Muscle of leg (tissue), 11 donors: ENCODE measurements around the gene STUM. TPM values are rescaled to one million over a fixed set of nuclear protein-coding genes. Genes with fewer than 3 reads are reported as not detected.

Experiments
- DNase-seq: peaks from one replicate; pipeline ENCODE4 v3.0.0; 2013
- H3K27ac ChIP-seq: one replicate; pipeline ENCODE4 v1.5.1; 2013; ENCODE audit warnings: mild to moderate bottlenecking, low read length, control low read depth
- H3K27me3 ChIP-seq: one replicate; pipeline ENCODE4 v1.6.1; 2013; ENCODE audit warnings: low read length; ENCODE audit not compliant: control insufficient read depth, insufficient read depth
- H3K36me3 ChIP-seq: one replicate; pipeline ENCODE4 v1.6.1; 2013; ENCODE audit warnings: low read length; ENCODE audit not compliant: control insufficient read depth, insufficient read depth
- H3K4me1 ChIP-seq: one replicate; pipeline ENCODE4 v1.6.1; 2013; ENCODE audit warnings: low read length; ENCODE audit not compliant: control insufficient read depth, insufficient read depth
- H3K4me3 ChIP-seq: one replicate; pipeline ENCODE4 v1.5.1; 2013; ENCODE audit warnings: low read length, control low read depth
- H3K9me3 ChIP-seq: replicated peaks from 2 replicates; pipeline ENCODE4 v1.6.1; 2013; ENCODE audit warnings: low read depth, low read length; ENCODE audit not compliant: control insufficient read depth
- WGBS: methylation state at CpG from one replicate; pipeline ENCODE4 v1.1.5; 2013; ENCODE audit warnings: missing lambda C conversion rate; ENCODE audit not compliant: insufficient coverage; 5-methylcytosine and 5-hydroxymethylcytosine counted together
- polyA plus RNA-seq, 8 donors: library from polyadenylated mRNA; unstranded; fragments of 120-200 nt; gene quantifications; one replicate each; pipeline versions ENCODE4 v1.2.1 to v1.2.3, GENCODE V29; 2013; ENCODE audit warnings: inconsistent platforms in 1 of 8, low replicate concordance in 1 of 8; ENCODE audit not compliant: insufficient read length in 8 of 8, insufficient read depth in 1 of 8
- total RNA-seq: library from RNA; stranded (reverse); fragments of 120-200 nt; gene quantifications from one replicate; pipeline ENCODE4 v1.2.4, GENCODE V29; 2013

The STUM gene
- total and polyA plus RNA-seq, 9 donors: 4.7 to 14.6 (median 9.2) TPM

DNA sequence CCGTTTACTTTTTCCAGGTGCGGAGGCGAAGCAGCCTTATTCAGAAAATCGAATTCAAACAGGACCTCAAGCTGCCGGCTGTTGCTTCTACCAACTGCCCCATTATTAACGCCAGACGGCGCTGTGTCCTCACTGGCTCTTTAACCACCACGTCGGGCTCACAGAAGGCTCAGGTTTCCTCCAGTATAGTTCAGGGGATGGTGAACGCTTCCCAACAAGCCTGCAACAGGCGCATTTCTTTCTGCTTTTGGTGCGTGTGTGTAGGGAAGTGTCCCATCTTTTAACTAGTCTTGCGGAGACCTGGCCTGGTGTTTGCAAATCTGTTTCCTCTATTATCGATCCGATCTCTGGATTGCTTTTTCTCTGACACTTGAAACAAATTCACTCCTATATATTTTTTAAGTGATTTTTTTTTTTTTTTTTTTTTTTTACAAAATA, 791 bp upstream of the STUM start:
- peak; percentile 97 for DNase-seq
- Histone ChIP-seq H3K36me3 (no peaks in the 10 kb centered on the region), H3K4me3 (no peak overlapping the region), H3K9me3 (no peaks in the 10 kb centered on the region), H3K27me3 (peaks cover 22% of the 10 kb centered on the region), H3K27ac (peak overlapping the region; percentile 79), H3K4me1 (peaks cover 73% of the 10 kb centered on the region)
- 12% methylated on average over 4 of the region's 16 CpGs for WGBS

DNA sequence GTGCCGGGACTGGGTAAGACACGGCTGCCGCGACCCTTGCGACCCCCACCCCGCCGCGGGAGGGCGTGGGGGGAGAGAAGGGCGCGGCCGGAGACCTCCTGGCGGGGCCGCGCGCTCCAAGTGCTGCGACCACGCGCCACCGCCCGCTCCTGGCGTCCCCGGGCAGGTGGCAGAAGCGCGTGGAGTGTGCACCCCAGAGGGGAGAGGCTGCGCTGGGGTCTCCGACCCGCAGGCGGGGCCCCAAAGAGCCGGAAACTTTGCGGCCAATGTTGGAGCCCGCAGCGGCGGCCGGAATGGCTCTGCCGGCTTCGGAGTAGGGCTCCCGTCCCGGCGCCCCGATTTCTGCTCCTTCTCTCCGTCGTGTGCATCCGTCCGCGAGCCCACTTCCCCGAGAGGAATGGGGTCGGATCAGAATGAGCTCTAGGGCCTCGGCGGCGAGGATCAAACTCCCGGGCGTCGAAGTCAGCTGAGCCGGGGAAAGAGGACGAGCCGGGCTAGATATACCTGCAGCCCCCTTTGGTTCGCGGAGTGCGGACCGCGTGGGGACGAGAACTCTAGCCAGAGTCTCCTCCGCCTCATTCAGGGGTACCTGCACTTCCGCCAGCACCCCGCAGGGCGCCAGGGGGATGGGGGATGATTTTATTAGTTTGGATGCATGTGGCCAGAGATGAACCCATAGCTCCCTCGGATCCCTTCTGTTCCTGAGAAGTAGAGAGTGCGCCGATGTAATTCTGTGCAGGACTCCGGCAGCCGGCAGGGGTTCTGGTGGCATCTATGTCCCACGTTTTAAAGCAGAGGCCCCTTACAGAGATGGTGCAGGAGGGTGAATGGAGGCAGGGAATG, 751 bp downstream of the STUM start:
- Histone ChIP-seq H3K4me1 (peaks cover 65% of the 10 kb centered on the region), H3K27ac (peak overlapping the region; percentile 52), H3K4me3 (peak overlapping the region; percentile 52), H3K27me3 (peaks cover 22% of the 10 kb centered on the region), H3K9me3 (no peaks in the 10 kb centered on the region), H3K36me3 (no peaks in the 10 kb centered on the region)
- WGBS: under 1% methylated on average over 61 of the region's 73 CpGs
- no peak for DNase-seq

DNA sequence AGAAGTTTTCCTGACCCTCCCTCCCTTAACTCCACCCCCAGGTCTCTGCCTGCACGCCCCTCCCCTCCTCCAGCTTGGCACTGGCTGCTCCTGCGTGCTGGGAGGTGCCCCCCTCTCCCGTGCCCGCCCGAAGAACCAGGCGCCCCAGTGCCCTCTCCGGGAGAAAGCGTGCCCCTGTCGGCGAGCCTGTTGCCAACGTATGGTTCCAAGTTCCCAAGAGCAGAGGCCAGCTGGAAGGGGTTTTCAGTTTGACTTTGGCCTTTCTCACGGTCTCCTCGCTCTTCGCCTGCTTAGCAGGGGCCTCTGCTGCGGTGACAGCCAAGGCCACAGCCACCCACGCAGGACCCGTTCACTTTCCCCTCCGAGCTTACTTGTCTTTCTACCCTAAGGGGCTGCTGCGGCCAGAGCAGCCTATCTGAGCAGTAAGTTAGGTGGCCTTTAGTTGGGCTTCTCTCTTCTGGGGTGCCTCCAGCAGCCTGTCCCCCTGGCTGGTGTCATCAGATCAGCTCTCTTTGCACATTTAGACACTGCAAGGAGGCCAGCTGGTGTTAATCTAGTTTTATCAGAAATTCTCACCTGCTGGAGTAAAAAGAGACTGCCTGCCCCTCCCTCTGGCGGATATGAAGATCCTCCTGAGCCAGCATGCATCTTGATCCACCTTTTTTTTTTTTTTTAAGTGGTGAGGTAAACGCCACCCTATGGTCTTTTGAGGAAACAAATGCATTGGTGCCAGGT, 1.5 kb downstream of the STUM start:
- peak overlapping the region; percentile 52 for H3K4me3 ChIP-seq
- H3K27ac ChIP-seq: peak overlapping the region; percentile 78
- peaks cover 62% of the 10 kb centered on the region for H3K4me1 ChIP-seq
- peak; percentile 84 for DNase-seq
- H3K36me3 ChIP-seq: no peaks in the 10 kb centered on the region
- no peaks in the 10 kb centered on the region for H3K9me3 ChIP-seq
- H3K27me3 ChIP-seq: peaks cover 22% of the 10 kb centered on the region
- 2% methylated on average over 9 of the region's 21 CpGs for WGBS

DNA sequence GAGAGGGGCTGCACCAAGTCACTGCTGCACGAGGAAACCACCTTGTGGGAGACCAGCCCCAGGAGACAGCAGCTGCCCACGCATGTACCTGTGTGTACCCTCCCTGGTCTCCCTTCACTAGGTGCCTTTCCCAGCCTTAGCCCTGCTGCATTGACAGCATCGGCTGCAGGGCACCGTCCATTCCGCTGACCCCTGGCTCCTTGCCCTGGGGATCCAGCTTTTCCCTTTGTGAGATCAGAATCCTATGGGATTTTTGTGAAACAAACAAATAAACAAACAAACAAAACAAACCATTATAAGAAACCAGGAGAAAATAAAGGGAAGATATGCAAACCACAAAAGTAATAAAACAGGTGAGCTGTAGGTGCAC, 2.1 kb downstream of the STUM start:
- no peaks in the 10 kb centered on the region for H3K36me3 ChIP-seq
- H3K9me3 ChIP-seq: no peaks in the 10 kb centered on the region
- 49% methylated on average over 2 of the region's 5 CpGs for WGBS
- DNase-seq: no peak
- H3K4me3 ChIP-seq: no peak overlapping the region
- no peak overlapping the region for H3K27ac ChIP-seq
- peaks cover 56% of the 10 kb centered on the region for H3K4me1 ChIP-seq
- H3K27me3 ChIP-seq: peaks cover 22% of the 10 kb centered on the region

DNA sequence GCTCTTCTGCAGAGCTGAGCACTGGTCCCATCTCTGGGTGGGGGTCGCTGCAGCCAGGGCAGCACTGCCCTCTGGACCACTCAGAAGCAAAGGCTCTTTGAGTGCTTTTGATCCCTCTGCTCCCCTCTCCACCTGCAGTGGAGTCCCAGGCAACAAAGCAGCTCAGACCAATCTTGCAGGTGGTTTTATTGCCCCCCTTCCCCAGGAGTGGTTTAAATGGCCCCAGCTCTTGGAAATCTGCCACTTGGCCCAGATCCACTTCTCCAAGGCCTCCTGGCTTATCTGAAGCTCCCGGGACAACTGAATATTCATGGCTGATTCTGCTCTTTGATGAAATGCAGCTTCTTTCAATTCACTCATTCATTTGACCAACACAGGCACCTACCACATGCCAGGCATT, 2.7 kb downstream of the STUM start:
- Histone ChIP-seq H3K4me1 (peaks cover 50% of the 10 kb centered on the region), H3K27ac (no peak overlapping the region), H3K4me3 (no peak overlapping the region), H3K9me3 (no peaks in the 10 kb centered on the region), H3K27me3 (peaks cover 22% of the 10 kb centered on the region), H3K36me3 (no peaks in the 10 kb centered on the region)
- 63% methylated on average over 1 of the region's 2 CpGs for WGBS
- DNase-seq: no peak

DNA sequence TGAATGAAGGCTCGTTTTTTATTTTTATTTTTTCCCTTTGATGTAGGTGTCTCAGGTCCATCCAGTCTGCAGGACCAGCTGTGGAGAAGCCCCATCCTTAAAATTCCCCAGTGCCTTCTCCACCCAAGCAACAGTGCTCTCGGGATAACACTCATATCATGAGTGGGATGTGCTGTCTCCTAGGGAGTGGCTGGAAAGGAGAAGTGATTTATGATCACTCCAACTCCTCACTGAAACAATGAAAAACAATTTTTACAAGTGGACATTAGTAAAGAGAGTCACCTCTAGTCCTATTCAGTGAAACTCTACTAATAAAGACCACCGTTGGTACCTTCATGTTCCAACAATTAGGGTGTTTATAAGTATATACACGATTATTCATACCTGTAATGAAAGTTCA, 3.5 kb downstream of the STUM start:
- H3K4me3 ChIP-seq: no peak overlapping the region
- H3K27me3 ChIP-seq: peaks cover 22% of the 10 kb centered on the region
- peaks cover 43% of the 10 kb centered on the region for H3K4me1 ChIP-seq
- H3K27ac ChIP-seq: no peak overlapping the region
- H3K9me3 ChIP-seq: no peaks in the 10 kb centered on the region
- no CpG with 5 or more reads among the region's 4 CpGs for WGBS
- DNase-seq: no peak
- no peaks in the 10 kb centered on the region for H3K36me3 ChIP-seq

DNA sequence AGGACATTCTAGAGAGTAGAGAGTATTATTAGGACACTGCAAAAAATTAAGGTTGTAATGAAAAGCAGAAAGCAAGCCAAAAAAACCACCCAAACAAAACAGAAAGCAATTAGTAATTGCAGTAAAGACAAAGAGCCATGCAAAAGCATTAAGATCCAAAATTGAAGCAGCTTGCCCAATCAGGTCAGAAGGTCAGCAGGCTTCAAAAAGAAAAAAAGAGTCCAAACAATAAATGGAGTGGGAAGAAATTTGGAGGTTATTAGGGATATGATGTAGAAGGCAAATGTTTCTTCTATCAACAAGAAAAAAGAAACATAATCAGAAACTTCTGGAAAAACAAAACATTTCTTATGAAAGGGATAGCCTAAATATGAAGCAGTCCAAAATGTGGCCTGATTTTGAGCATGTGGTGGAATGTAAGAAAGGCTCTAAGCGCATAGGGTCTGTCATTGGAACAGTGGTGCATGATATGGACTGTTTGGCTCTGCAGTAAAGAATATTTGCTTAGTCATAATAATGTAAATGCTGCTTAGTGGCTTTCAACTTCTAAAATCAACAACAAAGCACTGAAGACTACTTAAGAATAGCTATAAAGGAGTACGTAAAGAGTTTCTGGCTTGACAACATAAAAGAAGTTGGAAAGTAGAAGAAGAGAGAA, 4.8 kb downstream of the STUM start:
- no peak for DNase-seq
- H3K36me3 ChIP-seq: no peaks in the 10 kb centered on the region
- WGBS: 100% methylated on average over 1 of the region's 2 CpGs
- H3K4me3 ChIP-seq: no peak overlapping the region
- peaks cover 34% of the 10 kb centered on the region for H3K4me1 ChIP-seq
- H3K9me3 ChIP-seq: no peaks in the 10 kb centered on the region
- peaks cover 19% of the 10 kb centered on the region for H3K27me3 ChIP-seq
- H3K27ac ChIP-seq: no peak overlapping the region

DNA sequence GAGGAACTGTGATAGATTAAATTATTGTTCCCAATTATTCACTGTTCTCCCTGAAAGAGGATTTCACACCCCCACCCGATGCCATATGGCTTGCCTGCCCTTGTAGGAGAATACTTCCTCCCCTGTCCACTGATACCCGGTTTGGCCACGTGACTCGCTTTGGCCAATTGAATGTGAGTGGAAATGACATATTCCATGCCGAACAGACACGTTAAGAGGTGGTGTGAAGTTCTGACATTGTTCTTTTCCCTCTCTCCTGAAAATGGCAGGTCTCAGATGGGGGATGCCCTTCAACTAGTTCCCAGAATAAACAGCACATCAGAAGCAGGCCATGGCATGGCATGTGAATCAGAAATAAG, 5.3 kb downstream of the STUM start:
- DNase-seq: no peak
- Histone ChIP-seq H3K36me3 (no peaks in the 10 kb centered on the region), H3K4me1 (peaks cover 38% of the 10 kb centered on the region), H3K9me3 (no peaks in the 10 kb centered on the region), H3K4me3 (no peak overlapping the region), H3K27me3 (peaks cover 18% of the 10 kb centered on the region), H3K27ac (no peak overlapping the region)
- WGBS: 67% methylated on average over 1 of the region's 6 CpGs

DNA sequence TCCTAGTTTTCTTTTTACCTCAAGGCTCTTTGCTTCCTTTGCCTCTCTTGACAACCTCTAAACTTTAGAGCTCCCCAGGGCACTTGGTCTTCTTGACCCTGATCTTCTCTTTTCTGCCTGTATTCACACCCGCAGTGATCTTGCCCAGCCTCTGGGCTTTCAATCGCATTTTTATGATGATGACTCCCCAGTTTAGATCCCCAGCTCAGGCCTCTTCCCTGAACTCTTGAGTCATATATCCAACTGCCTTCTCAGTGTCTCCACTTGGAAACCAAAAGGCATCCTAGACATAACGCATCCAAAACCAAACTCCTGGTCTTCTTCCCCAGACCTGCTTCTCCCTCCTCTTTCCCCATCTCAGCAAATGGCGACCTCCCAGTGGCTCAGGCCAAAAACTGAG, 6.5 kb downstream of the STUM start:
- Histone ChIP-seq H3K4me1 (peaks cover 31% of the 10 kb centered on the region), H3K4me3 (no peak overlapping the region), H3K9me3 (no peaks in the 10 kb centered on the region), H3K27ac (no peak overlapping the region), H3K36me3 (no peaks in the 10 kb centered on the region), H3K27me3 (peaks cover 8% of the 10 kb centered on the region)
- 70% methylated on average over 4 of the region's 4 CpGs for WGBS
- DNase-seq: no peak

DNA sequence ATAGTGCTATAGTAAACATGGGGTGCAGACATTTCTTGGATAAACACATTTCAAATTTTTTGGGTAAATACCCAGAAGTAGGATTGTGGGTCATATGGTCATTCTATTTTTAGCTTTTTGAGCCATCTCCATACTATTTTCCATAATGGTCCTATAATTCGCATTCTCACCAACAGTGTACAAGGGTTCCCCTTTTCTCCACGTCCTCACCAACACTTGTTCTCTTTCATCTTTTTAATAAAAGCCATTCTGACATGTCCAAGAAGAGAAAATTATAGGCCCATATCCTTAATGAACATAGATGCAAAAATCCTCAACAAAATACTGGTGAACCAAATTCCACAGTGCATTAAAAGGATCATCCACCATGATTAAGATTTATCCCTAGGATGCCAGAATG, 8.9 kb downstream of the STUM start:
- H3K4me3 ChIP-seq: no peak overlapping the region
- no peak overlapping the region for H3K27ac ChIP-seq
- no peaks in the 10 kb centered on the region for H3K27me3 ChIP-seq
- H3K9me3 ChIP-seq: no peaks in the 10 kb centered on the region
- DNase-seq: no peak
- H3K4me1 ChIP-seq: peaks cover 13% of the 10 kb centered on the region
- 79% methylated on average over 2 of the region's 2 CpGs for WGBS
- H3K36me3 ChIP-seq: no peaks in the 10 kb centered on the region
